GM23248 (cell line): ENCODE measurements around the gene TUBB3. TPM values are rescaled to one million over a fixed set of nuclear protein-coding genes. Genes with fewer than 3 reads are reported as not detected.

Experiments
- DNase-seq: peaks from one replicate; pipeline ENCODE4 v3.0.0-alpha.2; 2015
- H2AFZ ChIP-seq: fragments of 200-600 bp; sonication (generic); 2 replicates; pipeline ENCODE4 v1.6.1; 2016; ENCODE audit warnings: antibody characterized with exemption
- H3F3A ChIP-seq: fragments of 200-600 bp; sonication (generic); 2 replicates; pipeline ENCODE4 v1.6.1; 2016; ENCODE audit warnings: mild to moderate bottlenecking, antibody characterized with exemption, mixed run types; ENCODE audit not compliant: insufficient read depth
- H3K27ac ChIP-seq: fragments of 200-600 bp; sonication (generic); 2 replicates; pipeline ENCODE4 v1.5.1; 2016; ENCODE audit warnings: mild to moderate bottlenecking
- H3K27me3 ChIP-seq: fragments of 200-600 bp; sonication (generic); replicated peaks from 2 replicates; pipeline ENCODE4 v1.6.1; 2016; ENCODE audit warnings: mild to moderate bottlenecking; ENCODE audit not compliant: insufficient read depth
- H3K36me3 ChIP-seq: fragments of 200-600 bp; sonication (generic); 2 replicates; pipeline ENCODE4 v1.6.1; 2016; ENCODE audit warnings: low read depth, mild to moderate bottlenecking
- H3K4me1 ChIP-seq: fragments of 200-600 bp; sonication (generic); 2 replicates; pipeline ENCODE4 v1.6.1; 2016; ENCODE audit warnings: mild to moderate bottlenecking; ENCODE audit not compliant: insufficient read depth
- H3K4me2 ChIP-seq: fragments of 200-600 bp; sonication (generic); one replicate; pipeline ENCODE4 v1.6.1; 2016; ENCODE audit warnings: mild to moderate bottlenecking; ENCODE audit not compliant: unreplicated experiment
- H3K4me3 ChIP-seq: fragments of 200-600 bp; sonication (generic); 2 replicates; pipeline ENCODE4 v1.5.1; 2016; ENCODE audit warnings: mild to moderate bottlenecking
- H3K79me2 ChIP-seq: fragments of 200-600 bp; sonication (generic); 2 replicates; pipeline ENCODE4 v1.6.1; 2016; ENCODE audit warnings: mild to moderate bottlenecking; ENCODE audit not compliant: insufficient read depth
- H3K9ac ChIP-seq: fragments of 200-600 bp; sonication (generic); 2 replicates; pipeline ENCODE4 v1.6.1; 2016; ENCODE audit warnings: mild to moderate bottlenecking
- H3K9me2 ChIP-seq: fragments of 200-600 bp; sonication (generic); 2 replicates; pipeline ENCODE4 v1.6.1; 2016; ENCODE audit warnings: mixed run types, mild to moderate bottlenecking, moderate library complexity; ENCODE audit not compliant: insufficient read depth
- H3K9me3 ChIP-seq: fragments of 200-600 bp; sonication (generic); one replicate; pipeline ENCODE4 v1.6.1; 2017; ENCODE audit warnings: low read depth
- H4K20me1 ChIP-seq: fragments of 200-600 bp; sonication (generic); 2 replicates; pipeline ENCODE4 v1.6.0; 2016; ENCODE audit not compliant: insufficient read depth
- EZH2 ChIP-seq: fragments of 200-600 bp; sonication (generic); IDR thresholded peaks from 2 replicates; pipeline ENCODE4 v1.6.1; 2018; ENCODE audit warnings: antibody characterized with exemption, mild to moderate bottlenecking; ENCODE audit not compliant: insufficient read depth, poor library complexity, severe bottlenecking
- EZH2phosphoT487 ChIP-seq: fragments of 200-600 bp; sonication (generic); IDR thresholded peaks from 2 replicates; pipeline ENCODE4 v1.6.1; 2018; ENCODE audit warnings: antibody characterized with exemption, moderate library complexity, mild to moderate bottlenecking, low read depth; ENCODE audit not compliant: insufficient read depth
- WGBS, 2 experiments: methylation state at CpG; one replicate each; pipeline ENCODE4 v1.1.6; 2015 to 2017; ENCODE audit warnings: low lambda C conversion rate in 2 of 2, low coverage in 1 of 2; ENCODE audit errors: missing lambda C conversion rate in 2 of 2; 5-methylcytosine and 5-hydroxymethylcytosine counted together
- in situ Hi-C: fragments of 300-500 bp; cut with MboI; formaldehyde crosslinking; loops from 2 replicates; pipeline ENCODE4 v1.15.0; 2020
- polyA plus RNA-seq: library from polyadenylated mRNA; unstranded; fragments of >200 nt; fragmentation: Nextera tagmentation; extraction: Ambion mirVana; gene quantifications from 2 replicates; pipeline ENCODE4 v1.2.1, GENCODE V29; 2016
- total RNA-seq: library from RNA; depleted of rRNA; stranded (reverse); fragments of >200 nt; shearing (Covaris generic); gene quantifications from 2 replicates; pipeline ENCODE4 v1.2.3, GENCODE V29; 2014

The TUBB3 gene
- total and polyA plus RNA-seq, 2 experiments from 2014 or later: 95.8 to 215 TPM

DNA sequence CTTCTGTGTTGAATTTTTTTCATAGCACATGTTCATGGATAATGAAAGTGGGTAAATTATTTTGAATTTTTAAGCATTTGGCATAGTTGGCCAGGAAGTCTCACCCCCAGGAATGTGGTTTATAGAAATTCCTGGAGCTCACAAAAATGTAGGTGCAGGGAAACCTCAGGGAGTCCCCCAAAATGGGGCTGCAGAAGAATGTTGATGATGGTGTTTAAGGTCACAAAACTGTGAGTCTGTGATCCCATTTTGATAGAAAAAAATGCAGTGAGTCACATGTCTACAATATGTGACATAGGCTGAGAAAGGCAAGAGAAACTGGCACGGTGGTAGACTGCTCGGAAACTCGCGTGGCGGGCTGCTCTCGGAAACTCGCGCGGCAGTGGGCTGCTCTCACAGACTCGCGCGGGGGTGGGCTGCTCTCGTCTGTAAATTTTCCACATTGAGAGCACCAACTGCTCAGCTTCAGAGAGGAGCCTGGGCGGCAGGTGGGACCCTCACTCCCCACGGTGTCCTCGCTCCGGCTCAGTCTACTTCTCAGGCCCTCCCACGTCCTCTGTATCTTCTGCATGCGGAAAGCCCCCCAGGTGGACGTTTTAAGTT, 23.2 kb upstream of the TUBB3 start:
- Histone ChIP-seq H4K20me1 (no peaks in the 10 kb centered on the region), H3K4me3 (no peak overlapping the region), H3K4me2 (no peak overlapping the region), H3K36me3 (peaks cover 50% of the 10 kb centered on the region), H3K9me2 (no peaks in the 10 kb centered on the region), H2AFZ (no peak overlapping the region), H3K79me2 (peaks cover 39% of the 10 kb centered on the region), H3K27ac (no peak overlapping the region), H3K9ac (no peak overlapping the region), H3F3A (no peaks in the 10 kb centered on the region), H3K27me3 (no peaks in the 10 kb centered on the region), H3K4me1 (no peaks in the 10 kb centered on the region), H3K9me3 (no peaks in the 10 kb centered on the region)
- in situ Hi-C loops: no loop called here
- 94 to 96% methylated on average over 19 to 20 of the region's 20 CpGs for WGBS, 2 experiments
- DNase-seq: peak; percentile 24
- TF ChIP-seq EZH2phosphoT487: no peak
- no peak for TF ChIP-seq EZH2

GRCh38 chr16:89900885-89901284, 22.3 kb upstream of the TUBB3 start:
- peaks cover 30% of the 10 kb centered on the region for H3K79me2 ChIP-seq
- no peak overlapping the region for H3K4me2 ChIP-seq
- no peak overlapping the region for H3K4me3 ChIP-seq
- no peaks in the 10 kb centered on the region for H3F3A ChIP-seq
- in situ Hi-C loops: no loop called here
- no peak overlapping the region for H3K27ac ChIP-seq
- TF ChIP-seq EZH2phosphoT487: no peak
- no peak for TF ChIP-seq EZH2
- H3K9me2 ChIP-seq: no peaks in the 10 kb centered on the region
- no peak overlapping the region for H2AFZ ChIP-seq
- H3K36me3 ChIP-seq: peaks cover 43% of the 10 kb centered on the region
- DNase-seq: no peak
- no peaks in the 10 kb centered on the region for H3K9me3 ChIP-seq
- no peaks in the 10 kb centered on the region for H4K20me1 ChIP-seq
- no peaks in the 10 kb centered on the region for H3K4me1 ChIP-seq
- H3K9ac ChIP-seq: no peak overlapping the region
- WGBS, 2 experiments: 94 to 98% methylated on average over 13 to 16 of the region's 17 CpGs
- no peaks in the 10 kb centered on the region for H3K27me3 ChIP-seq

GRCh38 chr16:89902980-89903379, 20.2 kb upstream of the TUBB3 start:
- no peaks in the 10 kb centered on the region for H3K9me2 ChIP-seq
- DNase-seq: no peak
- H3F3A ChIP-seq: no peaks in the 10 kb centered on the region
- no peaks in the 10 kb centered on the region for H4K20me1 ChIP-seq
- no peak overlapping the region for H2AFZ ChIP-seq
- H3K4me3 ChIP-seq: no peak overlapping the region
- H3K27ac ChIP-seq: no peak overlapping the region
- H3K9me3 ChIP-seq: no peaks in the 10 kb centered on the region
- no peak overlapping the region for H3K4me2 ChIP-seq
- H3K4me1 ChIP-seq: no peaks in the 10 kb centered on the region
- peaks cover 16% of the 10 kb centered on the region for H3K79me2 ChIP-seq
- no peaks in the 10 kb centered on the region for H3K27me3 ChIP-seq
- TF ChIP-seq EZH2: no peak
- no peak for TF ChIP-seq EZH2phosphoT487
- WGBS, 2 experiments: 82 to 84% methylated on average over 10 to 11 of the region's 11 CpGs
- in situ Hi-C loops: no loop called here
- H3K36me3 ChIP-seq: peaks cover 26% of the 10 kb centered on the region; the same call in 1 of the 2 replicates
- H3K9ac ChIP-seq: no peak overlapping the region

- DNase-seq: no peak
- H3F3A ChIP-seq: no peaks in the 10 kb centered on the region
- H3K4me2 ChIP-seq: no peak overlapping the region
- no peaks in the 10 kb centered on the region for H3K27me3 ChIP-seq
- H3K36me3 ChIP-seq: peaks cover 21% of the 10 kb centered on the region; the same call in 1 of the 2 replicates
- H3K79me2 ChIP-seq: peaks cover 12% of the 10 kb centered on the region; the same call in 1 of the 2 replicates
- no peak overlapping the region for H3K27ac ChIP-seq
- no peak overlapping the region for H2AFZ ChIP-seq
- 92 to 95% methylated on average over 19 of the region's 19 CpGs for WGBS, 2 experiments
- TF ChIP-seq EZH2: no peak
- TF ChIP-seq EZH2phosphoT487: no peak
- no peaks in the 10 kb centered on the region for H3K9me2 ChIP-seq
- H3K4me1 ChIP-seq: no peaks in the 10 kb centered on the region
- no peaks in the 10 kb centered on the region for H3K9me3 ChIP-seq
- in situ Hi-C loops: no loop called here
- H4K20me1 ChIP-seq: no peaks in the 10 kb centered on the region
- H3K9ac ChIP-seq: no peak overlapping the region
- H3K4me3 ChIP-seq: no peak overlapping the region
These were observed 19.1 kb upstream of the TUBB3 start for GRCh38 chr16:89903908-89904515.
